Endothelial cell of umbilical vein (primary cell): Measurements from ENCODE around the gene PIEZO2. TPM values are rescaled to one million over a fixed set of nuclear protein-coding genes. Genes with fewer than 3 reads are reported as not detected.

Experiments used
- BruUV-seq: library from RNA; stranded (reverse); fragments of 400-500 nt; replicated peaks from 2 replicates; lab custom pipeline; 2021; lab: Mats Ljungman, UMichigan
- CTCF ChIA-PET: fragments of 300-600, 350-600 bp; sonication (Branson Sonifier 250); formaldehyde crosslinking; loops from one replicate; lab custom pipeline; 2021; ENCODE audit warnings: antibody characterized with exemption, inconsistent platforms; lab: Charles Lee
- POLR2A ChIA-PET: fragments of 300-600, 350-600 bp; sonication (Branson Sonifier 250); formaldehyde crosslinking; loops from one replicate; lab custom pipeline; 2021; ENCODE audit warnings: antibody characterized with exemption, inconsistent platforms; lab: Charles Lee
- DNase-seq: peaks from one replicate; pipeline ENCODE4 v3.0.0-alpha.2; 2011; ENCODE audit warnings: low read depth, low spot score
- FAIRE-seq: peaks from 2 replicates; lab custom pipeline; 2011; peaks lifted over from hg19 to GRCh38; lab: Jason Lieb, UNC
- H2AFZ ChIP-seq: 2 replicates; pipeline ENCODE4 v1.6.0; 2012; ENCODE audit warnings: low read depth, low read length, control low read depth, inconsistent platforms
- H3K27ac ChIP-seq: 2 replicates; pipeline ENCODE4 v1.5.1; 2011; ENCODE audit warnings: low read depth, mild to moderate bottlenecking, control low read depth, low read length, moderate library complexity; ENCODE audit not compliant: insufficient read depth
- H3K27me3 ChIP-seq, 2 experiments: 2 replicates each; pipeline versions ENCODE4 v1.6.0 to v1.6.1; 2011; ENCODE audit warnings: low read length in 2 of 2, mixed read lengths in 1 of 2; ENCODE audit not compliant: control insufficient read depth in 2 of 2, insufficient read depth in 2 of 2
- H3K36me3 ChIP-seq, 2 experiments: 2 replicates in 1 of 2; 3 replicates in 1 of 2; pipeline ENCODE4 v1.5.1; 2011; ENCODE audit warnings: low read length in 2 of 2, mild to moderate bottlenecking in 1 of 2, moderate library complexity in 1 of 2; ENCODE audit not compliant: control insufficient read depth in 2 of 2, insufficient read depth in 2 of 2; ENCODE audit errors: extremely low read depth in 1 of 2
- H3K4me1 ChIP-seq: 3 replicates; pipeline ENCODE4 v1.5.1; 2011; ENCODE audit warnings: mild to moderate bottlenecking, low read length; ENCODE audit not compliant: control insufficient read depth, insufficient read depth; ENCODE audit errors: extremely low read depth
- H3K4me2 ChIP-seq: 2 replicates; pipeline ENCODE4 v1.6.1; 2011; ENCODE audit warnings: low read length, control low read depth, mixed read lengths; ENCODE audit not compliant: insufficient read depth
- H3K4me3 ChIP-seq, 3 experiments: fragments of 200-600 bp in 1 of 3; sonication (generic), shearing (Covaris generic) in 1 of 3; replicated peaks in 1 of 3; 2 replicates each; pipeline ENCODE4 v1.5.1; 2011 to 2016; ENCODE audit warnings: control low read depth in 3 of 3, low read length in 3 of 3, mild to moderate bottlenecking in 2 of 3, inconsistent platforms in 1 of 3, low read depth in 1 of 3, moderate library complexity in 1 of 3; ENCODE audit not compliant: insufficient read depth in 1 of 3
- H3K79me2 ChIP-seq: 2 replicates; pipeline ENCODE4 v1.6.0; 2012; ENCODE audit warnings: low read length, inconsistent platforms; ENCODE audit not compliant: control insufficient read depth, insufficient read depth
- H3K9ac ChIP-seq: replicated peaks from 2 replicates; pipeline ENCODE3; 2011; ENCODE audit warnings: low read length, control low read depth; ENCODE audit not compliant: insufficient read depth; ENCODE audit errors: extremely low read depth
- H3K9me1 ChIP-seq: replicated peaks from 3 replicates; pipeline ENCODE4 v1.6.0; 2011; ENCODE audit warnings: mild to moderate bottlenecking, low read length; ENCODE audit not compliant: control insufficient read depth, insufficient read depth; ENCODE audit errors: extremely low read depth
- H3K9me3 ChIP-seq: replicated peaks from 2 replicates; pipeline ENCODE4 v1.5.1; 2012; ENCODE audit warnings: low read length, inconsistent platforms; ENCODE audit not compliant: control insufficient read depth, insufficient read depth
- H4K20me1 ChIP-seq: replicated peaks from 2 replicates; pipeline ENCODE3; 2011; ENCODE audit warnings: mild to moderate bottlenecking, low read length; ENCODE audit not compliant: control insufficient read depth, insufficient read depth; ENCODE audit errors: extremely low read depth
- CTCF ChIP-seq, 2 donors: IDR thresholded peaks; 1 replicate in 1 of 2; 2 replicates in 1 of 2; pipeline ENCODE4 v1.5.1; 2011; ENCODE audit warnings: low read length in 2 of 2, mild to moderate bottlenecking in 2 of 2, moderate library complexity in 2 of 2, control low read depth in 1 of 2, inconsistent platforms in 1 of 2, low read depth in 1 of 2; ENCODE audit not compliant: insufficient read depth in 1 of 2; ENCODE audit errors: extremely low read depth in 1 of 2
- EZH2 ChIP-seq: IDR thresholded peaks from 2 replicates; pipeline ENCODE4 v1.6.1; 2012; ENCODE audit warnings: borderline replicate concordance, low read depth, mild to moderate bottlenecking, moderate library complexity, low read length, inconsistent platforms; ENCODE audit not compliant: severe bottlenecking
- FOS ChIP-seq: IDR thresholded peaks from 2 replicates; pipeline ENCODE4 v1.6.1; 2011; ENCODE audit warnings: mild to moderate bottlenecking, low read length, moderate library complexity, borderline replicate concordance; ENCODE audit not compliant: insufficient read depth
- GATA2 ChIP-seq: IDR thresholded peaks from 2 replicates; pipeline ENCODE4 v1.7.0; 2011; ENCODE audit warnings: low read depth, mild to moderate bottlenecking, moderate library complexity, mixed read lengths, low read length; ENCODE audit not compliant: insufficient read length, insufficient read depth
- JUN ChIP-seq: IDR thresholded peaks from 2 replicates; pipeline ENCODE4 v1.6.1; 2011; ENCODE audit warnings: borderline replicate concordance, low read depth; ENCODE audit not compliant: insufficient read length, insufficient read depth
- MAX ChIP-seq: IDR thresholded peaks from 2 replicates; pipeline ENCODE4 v1.6.1; 2011; ENCODE audit not compliant: insufficient read depth, insufficient read length
- MYC ChIP-seq: IDR thresholded peaks from one replicate; pipeline ENCODE4 v1.6.1; 2011; ENCODE audit warnings: mild to moderate bottlenecking, low read depth, low read length
- POLR2A ChIP-seq: IDR thresholded peaks from 2 replicates; pipeline ENCODE4 v1.6.1; 2012; ENCODE audit warnings: low read depth, mild to moderate bottlenecking, control low read depth, low read length
- POLR2AphosphoS5 ChIP-seq: IDR thresholded peaks from 2 replicates; pipeline ENCODE4 v1.6.1; 2012; ENCODE audit warnings: low read depth, mild to moderate bottlenecking, control low read depth, low read length, moderate library complexity; ENCODE audit not compliant: insufficient read depth
- dilution Hi-C: fragments of 300-500 bp; cut with MboI; formaldehyde crosslinking; loops from one replicate; pipeline ENCODE4 v1.15.0; 2019; ENCODE audit warnings: low sequenced_read_pairs; ENCODE audit not compliant: extremely low pct_ligation_motif_present
- intact Hi-C: fragments of 100-400 bp; cut with micrococcal nuclease; formaldehyde crosslinking; loops from one replicate; pipeline ENCODE4 v1.10.0; 2022
- polyA plus RNA-seq, 4 experiments: library from polyadenylated mRNA; depleted of rRNA in 3 of 4; stranded (reverse) in 3 of 4; unstranded in 1 of 4; fragments of >200 nt; gene quantifications; 2 replicates each; pipeline versions ENCODE4 v1.2.1 to v1.2.3, GENCODE V29; 2011 to 2012; ENCODE audit warnings: missing spikeins in 1 of 4
- total RNA-seq: library from RNA; stranded (reverse); gene quantifications from 2 replicates; pipeline ENCODE4 v1.2.3, GENCODE V29; 2021

PIEZO2 gene
- total and polyA plus RNA-seq, 2 donors (not counting 3 experiments of a cell fraction or from before 2014, with no cell fraction given): 1.7 to 11.2 TPM

- no peak overlapping the region for H2AFZ ChIP-seq
- ChIA-PET POLR2A (no interaction called here), CTCF (interaction anchor here (1.0 to 5.7 kb wide), 4 partner anchors 9 to 199 kb away, joined by 3 to 40 read pairs (median 4); no protein-coding TSS in a partner anchor)
- BruUV-seq: no TSS peak
- no peaks in the 10 kb centered on the region for H3K79me2 ChIP-seq
- H3K4me1 ChIP-seq: no peaks in the 10 kb centered on the region
- H3K4me3 ChIP-seq: no peak overlapping the region
- no peak overlapping the region for H3K4me2 ChIP-seq
- no peaks in the 10 kb centered on the region for H3K36me3 ChIP-seq
- no peaks in the 10 kb centered on the region for H3K9me3 ChIP-seq
- H3K27ac ChIP-seq: no peak overlapping the region
- H3K9me1 ChIP-seq: no peaks in the 10 kb centered on the region
- intact Hi-C loops: no loop called here
- H3K9ac ChIP-seq: no peak overlapping the region
- FAIRE-seq (no peak), DNase-seq (no peak)
- H3K27me3 ChIP-seq: no peaks in the 10 kb centered on the region
- H4K20me1 ChIP-seq: no peaks in the 10 kb centered on the region
- dilution Hi-C loops: no loop called here
- TF ChIP-seq MYC (no peak), POLR2AphosphoS5 (no peak), POLR2A (no peak), JUN (no peak), EZH2 (no peak), MAX (no peak), FOS (no peak), CTCF (IDR thresholded peaks at IDR 0.05; ENCODE audit: extremely low read depth in 1 of 2, insufficient read depth in 1 of 2, low read depth in 1 of 2, low read length in 2 of 2) (no peak), GATA2 (no peak)
Measured at GRCh38 chr18:10842371-10842770, 307.0 kb downstream of the PIEZO2 start.
